Measurements from ENCODE around the gene C18orf54.
"Not testable (repeated sequence)": the region's sequence is repeated elsewhere in the genome, so short reads cannot be mapped to it uniquely, and the experiment has no call there.

C18orf54 gene

DNA sequence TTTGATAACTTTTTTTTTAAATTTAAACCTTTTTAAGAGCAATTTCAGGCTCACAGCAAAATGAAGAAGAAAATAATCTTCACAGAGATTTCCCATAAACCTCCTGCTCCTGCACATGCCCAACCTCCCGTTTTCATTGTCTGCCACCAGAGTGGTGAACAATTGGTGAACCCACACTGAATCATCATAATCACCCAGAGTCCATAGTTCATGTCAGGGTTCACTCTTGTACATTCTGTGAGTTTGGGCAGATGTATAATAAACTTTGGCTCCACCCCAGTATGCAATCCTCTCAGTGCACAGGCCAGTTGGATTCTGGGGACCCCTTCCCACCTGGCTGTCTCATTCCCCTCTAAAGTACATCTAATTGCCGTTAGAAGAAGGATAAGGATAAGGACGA, 24.4 kb downstream of the C18orf54 start:
- no peak overlapping the region for H3K4me3 ChIP-seq (replicated peaks; ENCODE audit: insufficient read depth, low read length)
- no peaks in the 10 kb centered on the region for H3K27me3 ChIP-seq (ENCODE audit: insufficient read depth, poor library complexity, severe bottlenecking)
- H3K27ac ChIP-seq (replicated peaks): no peak overlapping the region
- no peak for DNase-seq (ENCODE audit: low read depth in 1 of 2, low spot score in 1 of 2)
- TF ChIP-seq, protein P1, sequence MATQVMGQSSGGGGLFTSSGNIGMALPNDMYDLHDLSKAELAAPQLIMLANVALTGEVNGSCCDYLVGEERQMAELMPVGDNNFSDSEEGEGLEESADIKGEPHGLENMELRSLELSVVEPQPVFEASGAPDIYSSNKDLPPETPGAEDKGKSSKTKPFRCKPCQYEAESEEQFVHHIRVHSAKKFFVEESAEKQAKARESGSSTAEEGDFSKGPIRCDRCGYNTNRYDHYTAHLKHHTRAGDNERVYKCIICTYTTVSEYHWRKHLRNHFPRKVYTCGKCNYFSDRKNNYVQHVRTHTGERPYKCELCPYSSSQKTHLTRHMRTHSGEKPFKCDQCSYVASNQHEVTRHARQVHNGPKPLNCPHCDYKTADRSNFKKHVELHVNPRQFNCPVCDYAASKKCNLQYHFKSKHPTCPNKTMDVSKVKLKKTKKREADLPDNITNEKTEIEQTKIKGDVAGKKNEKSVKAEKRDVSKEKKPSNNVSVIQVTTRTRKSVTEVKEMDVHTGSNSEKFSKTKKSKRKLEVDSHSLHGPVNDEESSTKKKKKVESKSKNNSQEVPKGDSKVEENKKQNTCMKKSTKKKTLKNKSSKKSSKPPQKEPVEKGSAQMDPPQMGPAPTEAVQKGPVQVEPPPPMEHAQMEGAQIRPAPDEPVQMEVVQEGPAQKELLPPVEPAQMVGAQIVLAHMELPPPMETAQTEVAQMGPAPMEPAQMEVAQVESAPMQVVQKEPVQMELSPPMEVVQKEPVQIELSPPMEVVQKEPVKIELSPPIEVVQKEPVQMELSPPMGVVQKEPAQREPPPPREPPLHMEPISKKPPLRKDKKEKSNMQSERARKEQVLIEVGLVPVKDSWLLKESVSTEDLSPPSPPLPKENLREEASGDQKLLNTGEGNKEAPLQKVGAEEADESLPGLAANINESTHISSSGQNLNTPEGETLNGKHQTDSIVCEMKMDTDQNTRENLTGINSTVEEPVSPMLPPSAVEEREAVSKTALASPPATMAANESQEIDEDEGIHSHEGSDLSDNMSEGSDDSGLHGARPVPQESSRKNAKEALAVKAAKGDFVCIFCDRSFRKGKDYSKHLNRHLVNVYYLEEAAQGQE (IDR thresholded peaks at IDR 0.05; ENCODE audit: insufficient replicate concordance, low read depth): no peak
- TF ChIP-seq GABPA (IDR thresholded peaks at IDR 0.05; ENCODE audit: low read depth): no peak
- TF ChIP-seq SPI1 (IDR thresholded peaks at IDR 0.05; ENCODE audit: borderline replicate concordance, low read depth): no peak
- TF ChIP-seq, protein P2, sequence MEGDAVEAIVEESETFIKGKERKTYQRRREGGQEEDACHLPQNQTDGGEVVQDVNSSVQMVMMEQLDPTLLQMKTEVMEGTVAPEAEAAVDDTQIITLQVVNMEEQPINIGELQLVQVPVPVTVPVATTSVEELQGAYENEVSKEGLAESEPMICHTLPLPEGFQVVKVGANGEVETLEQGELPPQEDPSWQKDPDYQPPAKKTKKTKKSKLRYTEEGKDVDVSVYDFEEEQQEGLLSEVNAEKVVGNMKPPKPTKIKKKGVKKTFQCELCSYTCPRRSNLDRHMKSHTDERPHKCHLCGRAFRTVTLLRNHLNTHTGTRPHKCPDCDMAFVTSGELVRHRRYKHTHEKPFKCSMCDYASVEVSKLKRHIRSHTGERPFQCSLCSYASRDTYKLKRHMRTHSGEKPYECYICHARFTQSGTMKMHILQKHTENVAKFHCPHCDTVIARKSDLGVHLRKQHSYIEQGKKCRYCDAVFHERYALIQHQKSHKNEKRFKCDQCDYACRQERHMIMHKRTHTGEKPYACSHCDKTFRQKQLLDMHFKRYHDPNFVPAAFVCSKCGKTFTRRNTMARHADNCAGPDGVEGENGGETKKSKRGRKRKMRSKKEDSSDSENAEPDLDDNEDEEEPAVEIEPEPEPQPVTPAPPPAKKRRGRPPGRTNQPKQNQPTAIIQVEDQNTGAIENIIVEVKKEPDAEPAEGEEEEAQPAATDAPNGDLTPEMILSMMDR (IDR thresholded peaks at IDR 0.05; ENCODE audit: insufficient read depth, low read length): no peak
- TF ChIP-seq POLR2AphosphoS5 (IDR thresholded peaks at IDR 0.05; ENCODE audit: low read depth): no peak

DNA sequence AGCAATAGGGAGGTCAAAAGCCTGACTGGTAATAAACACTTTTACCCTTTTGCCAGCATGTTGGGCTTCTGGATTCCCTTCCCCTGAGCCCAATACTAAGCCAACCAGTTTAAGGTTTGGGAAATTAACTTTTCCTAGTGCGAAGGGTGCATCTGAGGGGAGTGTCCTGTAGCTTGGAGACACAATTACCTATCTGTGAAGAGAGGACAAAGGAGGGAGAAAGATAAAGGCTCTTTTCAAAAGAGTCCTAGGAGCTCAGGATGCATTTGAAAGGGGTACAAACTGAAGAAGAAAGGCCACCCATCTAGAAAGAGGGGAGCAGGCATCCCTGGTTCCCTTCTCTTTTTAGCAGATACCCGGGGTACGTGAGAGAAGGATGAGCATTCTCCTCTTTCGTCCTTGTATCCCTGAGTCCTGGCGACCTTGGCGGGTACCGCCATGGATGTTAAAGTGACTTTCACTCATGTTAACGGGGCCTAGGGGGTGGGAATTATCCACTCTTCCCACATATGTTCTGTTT, 25.1 kb downstream of the C18orf54 start:
- TF ChIP-seq POLR2AphosphoS5 (IDR thresholded peaks at IDR 0.05; ENCODE audit: low read depth) (no peak), SPI1 (IDR thresholded peaks at IDR 0.05; ENCODE audit: borderline replicate concordance, low read depth) (no peak), GABPA (IDR thresholded peaks at IDR 0.05; ENCODE audit: low read depth) (no peak)
- TF ChIP-seq, protein P1 (IDR thresholded peaks at IDR 0.05; ENCODE audit: insufficient replicate concordance, low read depth): no peak
- TF ChIP-seq, protein P2 (IDR thresholded peaks at IDR 0.05; ENCODE audit: insufficient read depth, low read length): no peak
- H3K4me3 ChIP-seq (replicated peaks; ENCODE audit: insufficient read depth, low read length): no peak overlapping the region
- no peak overlapping the region for H3K27ac ChIP-seq (replicated peaks)
- no peaks in the 10 kb centered on the region for H3K27me3 ChIP-seq (ENCODE audit: insufficient read depth, poor library complexity, severe bottlenecking)
- no peak for DNase-seq (ENCODE audit: low read depth in 1 of 2, low spot score in 1 of 2)

DNA sequence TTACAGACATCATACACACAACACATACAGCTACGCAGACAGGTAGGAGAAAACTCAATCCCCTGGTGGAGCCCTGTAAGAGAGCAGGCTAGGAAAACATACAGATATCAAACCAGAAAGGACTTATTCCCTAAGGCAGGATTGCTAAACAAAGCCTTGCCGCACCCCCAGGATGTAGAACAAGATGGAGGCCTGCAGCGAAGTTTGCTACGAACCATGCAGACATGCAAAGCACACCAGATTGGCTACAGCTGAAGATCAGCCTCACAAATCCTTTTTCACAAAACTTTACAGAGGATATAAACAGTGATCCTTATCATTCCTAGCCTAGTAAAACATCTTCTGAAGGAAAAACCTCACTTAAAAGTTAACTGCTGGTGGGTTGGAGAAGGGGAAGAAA, 28.3 kb downstream of the C18orf54 start:
- TF ChIP-seq POLR2AphosphoS5 (IDR thresholded peaks at IDR 0.05; ENCODE audit: low read depth) (no peak), GABPA (IDR thresholded peaks at IDR 0.05; ENCODE audit: low read depth) (no peak), SPI1 (IDR thresholded peaks at IDR 0.05; ENCODE audit: borderline replicate concordance, low read depth) (no peak)
- TF ChIP-seq, protein P1 (IDR thresholded peaks at IDR 0.05; ENCODE audit: insufficient replicate concordance, low read depth): no peak
- TF ChIP-seq, protein P2 (IDR thresholded peaks at IDR 0.05; ENCODE audit: insufficient read depth, low read length): no peak
- DNase-seq (ENCODE audit: low read depth in 1 of 2, low spot score in 1 of 2): no peak
- no peak overlapping the region for H3K27ac ChIP-seq (replicated peaks)
- H3K27me3 ChIP-seq (ENCODE audit: insufficient read depth, poor library complexity, severe bottlenecking): no peaks in the 10 kb centered on the region
- H3K4me3 ChIP-seq (replicated peaks; ENCODE audit: insufficient read depth, low read length): no peak overlapping the region

DNA sequence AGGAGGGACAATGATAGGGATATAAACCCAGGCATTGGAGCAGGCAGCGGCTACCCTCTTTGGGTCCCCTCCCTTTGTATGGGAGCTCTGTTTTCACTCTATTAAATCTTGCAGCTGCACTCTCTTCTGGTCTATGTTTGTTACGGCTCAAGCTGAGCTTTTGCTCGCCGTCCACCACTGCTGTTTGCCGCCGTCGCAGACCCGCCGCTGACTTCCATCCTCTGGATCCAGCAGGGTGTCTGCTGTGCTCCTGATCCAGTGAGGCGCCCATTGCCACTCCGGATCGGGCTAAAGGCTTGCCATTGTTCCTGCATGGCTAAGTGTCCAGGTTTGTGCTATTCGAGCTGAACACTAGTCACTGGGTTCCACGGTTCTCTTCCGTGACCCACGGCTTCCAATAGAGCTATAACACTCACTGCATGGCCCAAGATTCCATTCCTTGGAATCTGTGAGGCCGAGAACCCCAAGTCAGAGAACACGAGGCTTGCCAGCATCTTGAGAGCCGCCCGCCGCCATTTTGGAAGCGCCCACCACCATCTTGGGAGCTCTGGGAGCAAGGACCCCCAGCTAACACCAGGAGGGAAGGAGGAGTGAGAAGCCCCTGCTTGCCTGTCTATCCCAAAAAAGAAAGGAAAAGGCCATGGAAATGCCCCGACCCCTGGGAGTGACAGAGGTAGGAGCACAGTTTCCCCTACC, 29.2 kb downstream of the C18orf54 start:
- not testable (repeated sequence) for H3K27me3 ChIP-seq (ENCODE audit: insufficient read depth, poor library complexity, severe bottlenecking); DNase-seq (ENCODE audit: low read depth in 1 of 2, low spot score in 1 of 2); H3K4me3 ChIP-seq (replicated peaks; ENCODE audit: insufficient read depth, low read length); H3K27ac ChIP-seq (replicated peaks)
